ENCODE results near the gene LVRN.

LVRN gene

DNA sequence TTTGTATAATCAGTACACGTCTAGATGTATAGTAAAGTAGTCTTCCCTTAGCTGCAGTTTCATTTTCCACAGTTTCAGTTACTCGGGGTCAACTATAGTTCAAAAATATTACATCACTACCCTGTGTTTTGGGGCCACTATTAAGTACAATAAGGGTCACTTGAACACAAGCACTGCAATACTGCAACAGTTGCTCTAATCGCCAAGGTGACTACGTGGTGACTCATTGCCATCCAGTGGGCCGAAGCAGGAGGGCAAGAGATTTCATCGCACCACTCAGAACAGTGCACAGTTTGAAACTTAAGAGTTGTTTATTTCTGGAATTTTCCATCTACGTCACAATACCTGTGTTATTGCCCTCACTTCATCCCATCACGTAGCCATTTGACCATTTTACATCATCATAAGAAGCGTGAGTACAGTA is 69.8 kb downstream of the LVRN start, which contains the start of gene ARL14EPL:
Gene ARL14EPL, plus strand, starts transcription at position 379 of the 424 bp plus-strand sequence. CDS start 18,994 bp downstream, outside the sequence.
- no peak for DNase-seq

DNA sequence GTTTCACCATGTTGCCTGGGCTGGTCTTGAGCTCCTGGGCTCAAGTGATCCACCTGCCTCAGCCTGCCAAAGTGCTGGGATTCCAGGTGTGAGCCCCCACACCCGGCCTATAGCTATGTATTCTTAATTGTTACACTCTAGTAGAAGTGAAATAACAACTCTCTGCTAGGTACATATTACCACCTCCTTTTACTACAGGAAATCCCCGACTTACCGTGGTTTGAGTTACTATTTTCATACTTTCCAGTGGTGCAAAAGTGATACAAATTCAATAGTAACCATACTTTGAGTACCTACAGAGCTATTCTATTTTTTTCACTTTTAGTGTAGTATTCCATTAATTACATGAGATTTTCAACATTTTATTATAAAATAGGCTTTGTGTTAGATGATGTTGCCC is 70.7 kb downstream of the LVRN start:
- DNase-seq, result no peak

DNA sequence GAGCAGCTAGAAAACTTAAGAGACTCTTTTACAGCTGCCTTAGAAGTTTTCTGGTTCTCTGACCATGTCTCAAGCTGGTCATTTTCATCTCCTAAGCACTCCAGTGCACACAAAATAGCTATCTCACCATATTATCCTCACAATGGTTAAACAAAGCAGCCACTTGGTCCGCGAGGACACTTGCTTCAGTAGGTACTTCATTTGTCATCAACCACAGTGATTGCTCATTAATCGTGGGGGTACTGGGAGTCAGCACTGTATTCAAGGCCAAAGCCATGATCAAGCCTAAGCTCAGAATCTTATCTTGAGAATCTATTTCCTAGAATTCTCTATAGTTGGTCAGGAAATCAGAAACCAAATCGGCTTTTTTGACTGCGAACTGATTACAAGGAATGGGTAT is 72.8 kb downstream of the LVRN start:
- no peak for DNase-seq

DNA sequence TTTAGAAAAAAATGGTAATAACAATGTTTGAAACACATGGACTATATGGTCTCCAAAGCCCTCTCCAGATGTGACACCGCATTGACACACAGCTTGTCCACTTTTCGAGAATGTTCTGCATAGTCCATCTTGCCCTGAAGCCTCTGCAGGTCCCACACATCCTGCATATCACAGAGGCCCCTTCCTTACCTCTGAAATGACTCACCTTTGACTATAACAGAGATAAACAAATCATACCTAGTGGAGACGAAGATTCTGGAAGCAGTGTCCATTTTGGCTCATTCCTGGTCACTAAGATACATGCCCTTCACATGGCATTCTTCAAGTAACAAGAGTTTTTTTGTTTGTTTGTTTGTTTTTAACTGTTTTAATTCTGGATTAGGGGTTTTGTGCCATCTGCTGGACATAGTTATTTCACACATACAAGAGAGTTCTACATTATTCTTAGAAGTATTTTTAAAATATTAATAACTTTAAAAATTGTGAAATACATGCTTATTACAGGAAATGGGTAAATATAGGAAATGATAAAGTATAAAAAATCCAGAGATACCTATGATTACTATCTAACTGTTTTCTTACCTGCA is 75.1 kb downstream of the LVRN start:
- DNase-seq, result no peak

DNA sequence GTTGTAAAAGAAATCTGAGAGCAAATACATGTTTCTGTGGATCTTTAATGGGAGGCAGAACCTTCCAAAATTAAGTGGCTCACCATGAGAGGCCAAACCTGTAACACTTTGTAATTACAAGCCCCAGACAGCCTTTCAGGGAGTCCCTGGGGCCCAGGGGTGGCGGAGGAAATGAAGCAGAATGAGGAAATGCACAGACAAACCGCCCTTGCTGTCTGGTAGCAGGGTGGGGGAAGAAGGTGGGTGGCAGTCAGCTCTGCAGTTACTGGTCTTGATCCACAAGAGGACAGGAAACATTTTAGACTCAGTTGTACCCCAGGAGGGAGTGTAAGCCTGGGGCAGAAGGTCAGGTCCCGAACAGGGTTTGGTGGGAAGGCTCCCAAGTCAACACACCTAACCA is 76.5 kb downstream of the LVRN start:
- DNase-seq, result no peak

DNA sequence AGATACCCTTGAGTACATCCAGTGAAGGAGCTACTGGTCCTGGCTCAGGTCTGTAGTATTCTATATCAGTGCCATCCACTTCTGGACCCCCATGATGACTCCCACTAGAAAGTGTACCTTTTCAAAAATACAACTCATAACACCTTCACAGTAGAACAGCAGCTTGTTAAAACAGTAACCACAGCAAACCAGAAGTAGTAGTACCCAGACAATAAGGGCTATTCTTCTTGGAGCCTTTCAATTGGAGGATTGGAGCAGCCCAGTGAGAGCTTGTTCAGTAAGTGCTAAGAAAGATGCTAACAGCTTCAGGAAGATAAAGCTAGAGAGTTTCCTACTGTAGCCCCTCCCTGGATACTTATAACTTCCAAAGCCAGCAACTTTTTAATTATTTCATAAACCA is 80.1 kb downstream of the LVRN start:
- no peak for DNase-seq

DNA sequence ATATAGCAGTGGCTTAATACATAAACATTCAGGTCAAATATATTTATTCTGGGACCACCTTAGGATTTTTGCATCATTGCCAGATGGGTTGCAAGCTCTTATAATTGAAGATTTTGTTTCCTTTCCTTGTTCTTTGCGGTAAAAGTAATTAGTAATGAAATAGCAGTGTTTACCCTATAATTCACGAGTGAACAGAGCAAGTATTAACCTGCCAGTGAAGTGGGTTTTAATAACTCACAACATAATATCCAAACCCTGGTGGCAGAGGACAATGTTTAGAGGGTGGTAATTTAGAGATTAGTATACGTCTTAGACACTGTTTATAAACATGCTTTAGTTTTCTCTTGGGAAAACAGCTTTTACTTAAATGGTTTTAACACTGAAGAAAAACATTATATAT is 81.8 kb downstream of the LVRN start:
- DNase-seq, result no peak

DNA sequence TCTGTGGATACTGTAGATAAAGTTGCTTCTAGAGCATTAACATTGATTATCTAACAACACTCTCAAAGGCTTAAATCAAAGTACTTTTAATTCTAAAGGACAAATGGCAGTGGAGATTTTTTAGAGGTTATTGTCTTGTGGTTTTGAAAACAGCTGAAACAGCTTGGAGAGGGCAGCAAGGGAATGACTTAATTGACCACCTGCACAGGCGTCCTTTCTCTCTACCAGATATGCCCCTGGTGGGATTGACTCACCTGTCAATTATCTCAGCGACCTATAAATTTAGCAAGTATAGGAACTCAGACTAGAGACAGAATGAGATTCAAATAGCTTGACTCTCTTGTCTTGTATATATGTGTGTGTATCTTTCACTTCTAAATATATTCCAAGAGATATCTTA is 83.5 kb downstream of the LVRN start:
- DNase-seq, result no peak

DNA sequence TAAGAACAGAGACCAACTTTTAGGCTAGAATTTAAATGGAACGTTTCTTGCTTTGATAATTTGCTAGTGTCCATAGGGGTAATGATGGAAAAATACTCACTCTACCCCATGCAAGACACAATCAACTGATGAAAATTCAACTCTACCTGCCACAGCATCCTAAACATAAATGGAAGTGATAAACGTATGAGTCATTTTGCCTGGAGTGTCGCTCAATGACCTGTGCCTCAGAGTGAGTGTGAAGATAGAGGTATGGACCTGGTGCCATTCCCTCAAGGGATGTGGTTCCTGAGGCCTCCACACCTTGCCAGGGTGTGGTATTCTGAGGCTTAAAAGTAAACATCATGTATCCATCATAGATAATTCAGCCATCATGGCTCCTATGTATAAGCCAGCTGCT is 84.0 kb downstream of the LVRN start:
- no peak for DNase-seq

DNA sequence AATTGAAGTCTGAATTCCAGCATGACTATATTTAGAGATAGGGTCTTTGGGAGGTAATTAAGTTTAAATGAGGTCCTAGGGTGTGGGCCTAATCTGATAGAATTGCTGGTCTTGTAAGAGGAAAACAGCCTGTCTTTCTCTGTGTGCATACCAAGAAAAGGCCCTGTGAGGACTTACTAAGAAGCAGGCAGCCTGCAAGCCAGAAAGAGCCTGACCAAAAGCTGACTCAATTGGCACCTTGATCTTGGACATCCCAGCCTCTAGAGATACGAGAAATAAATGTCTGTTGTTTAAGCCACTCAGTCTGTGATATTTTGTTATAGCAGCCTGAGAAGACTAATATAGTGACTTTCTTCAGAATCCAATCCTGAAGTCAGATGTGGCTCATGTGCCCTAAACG is 84.5 kb downstream of the LVRN start:
- no peak for DNase-seq

DNA sequence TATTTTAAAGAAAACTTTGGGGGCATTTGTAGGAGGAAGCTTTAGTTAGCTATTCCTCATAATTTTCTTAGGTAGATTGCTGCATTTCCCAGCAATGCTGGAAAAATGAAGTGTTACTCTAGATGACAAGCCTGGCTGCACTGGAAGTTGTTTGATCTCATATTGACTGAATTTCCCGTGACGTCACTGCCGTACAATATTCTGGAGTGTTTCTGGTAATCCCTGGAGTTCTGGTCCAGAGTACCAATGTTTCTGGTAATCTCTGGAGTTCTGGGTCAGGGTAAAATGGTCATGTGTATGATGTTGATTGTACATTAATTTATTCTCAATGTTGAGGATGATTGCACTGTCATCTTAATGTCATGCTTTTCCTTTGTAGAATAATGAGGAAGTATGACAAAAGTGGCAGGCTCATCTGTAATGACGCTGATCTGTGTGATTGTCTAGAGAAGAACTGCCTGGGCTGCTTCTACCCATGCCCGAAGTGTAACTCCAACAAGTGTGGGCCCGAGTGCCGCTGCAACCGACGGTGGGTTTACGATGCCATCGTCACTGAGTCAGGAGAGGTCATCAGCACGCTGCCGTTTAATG is 96.2 kb downstream of the LVRN start:
- DNase-seq, result no peak

DNA sequence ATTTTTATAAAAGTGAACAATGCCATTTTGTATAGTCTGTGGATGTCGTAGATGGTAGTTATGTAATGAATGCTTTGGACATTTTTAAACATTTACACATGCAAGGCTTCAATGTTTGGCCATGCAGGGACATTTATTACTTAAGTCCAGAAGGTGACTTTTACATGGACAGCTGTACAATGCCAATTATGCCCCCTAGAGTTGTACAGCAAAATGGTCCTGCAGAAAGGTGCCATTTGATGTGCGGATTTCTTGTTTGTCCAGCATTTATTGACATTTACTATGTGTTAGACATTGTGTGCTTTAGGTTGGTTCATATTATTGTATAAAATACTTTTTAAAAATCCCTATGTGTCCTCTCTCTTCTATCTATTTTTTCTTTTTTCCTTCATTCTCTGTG is 100.1 kb downstream of the LVRN start:
- no peak for DNase-seq

DNA sequence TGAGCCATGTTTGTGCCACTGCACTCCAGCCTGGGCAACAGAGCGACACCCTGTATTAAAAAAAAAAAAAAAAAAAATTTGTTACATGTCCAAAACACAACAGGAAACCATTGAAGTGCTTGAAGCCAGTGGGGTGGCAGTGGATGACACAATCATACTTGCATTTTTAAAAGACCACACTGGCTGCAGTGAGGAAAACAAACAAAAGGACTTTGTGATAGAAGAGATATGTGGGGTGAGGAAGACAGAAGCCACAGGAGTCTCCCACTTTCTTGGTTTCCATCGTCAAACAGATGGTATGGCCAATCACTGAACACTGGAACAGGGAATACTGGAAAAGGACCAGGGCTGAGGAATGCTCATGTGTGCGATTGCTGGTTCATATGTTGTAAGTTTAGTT is 101.7 kb downstream of the LVRN start:
- no peak for DNase-seq

DNA sequence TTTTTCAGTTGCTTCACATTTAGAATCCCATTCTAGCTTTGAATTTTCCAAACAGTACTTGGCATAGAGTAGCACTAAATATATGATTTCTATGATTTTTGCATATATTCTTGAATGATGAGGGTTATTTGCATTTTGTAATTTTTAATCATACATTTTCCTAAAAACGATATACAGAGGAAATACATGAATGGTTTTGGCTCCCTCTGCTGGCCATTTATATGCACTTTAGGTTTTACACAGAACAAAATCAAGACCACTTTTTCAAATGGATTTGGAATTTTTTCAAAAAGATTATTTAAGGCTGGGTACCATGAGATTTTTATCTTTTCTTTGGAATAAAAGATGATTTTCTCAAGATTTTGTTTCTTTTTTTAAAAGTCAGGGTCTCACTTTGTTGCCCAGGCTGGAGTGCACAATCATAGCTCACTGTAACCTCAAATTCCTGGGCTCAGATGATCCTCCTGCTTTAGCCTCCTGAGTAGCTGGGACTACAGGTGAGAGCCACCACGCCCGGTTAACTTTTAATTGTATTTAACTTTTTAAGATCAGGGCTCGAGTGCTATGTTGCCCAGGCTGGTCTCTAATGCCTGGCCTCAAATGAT is 105.9 kb downstream of the LVRN start:
- DNase-seq, result no peak

DNA sequence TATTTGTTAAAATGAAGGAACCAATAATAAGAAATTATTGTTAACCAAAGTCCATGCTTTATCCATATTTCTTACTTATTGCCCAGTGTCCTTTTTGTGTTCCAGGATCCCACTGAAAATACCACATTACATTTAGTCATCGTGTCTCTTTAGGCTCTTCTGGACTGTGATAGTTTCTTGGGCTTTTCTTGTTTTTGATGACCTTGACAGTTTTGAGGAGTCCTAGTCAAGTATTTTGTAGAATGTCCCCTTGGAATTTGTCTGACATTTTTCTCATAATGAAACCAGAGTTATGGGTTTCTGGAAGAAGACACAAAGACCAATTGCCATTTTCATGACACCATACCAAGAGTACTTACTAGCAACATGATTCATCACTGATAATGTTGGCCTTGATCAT is 108.9 kb downstream of the LVRN start:
- DNase-seq, result no peak

DNA sequence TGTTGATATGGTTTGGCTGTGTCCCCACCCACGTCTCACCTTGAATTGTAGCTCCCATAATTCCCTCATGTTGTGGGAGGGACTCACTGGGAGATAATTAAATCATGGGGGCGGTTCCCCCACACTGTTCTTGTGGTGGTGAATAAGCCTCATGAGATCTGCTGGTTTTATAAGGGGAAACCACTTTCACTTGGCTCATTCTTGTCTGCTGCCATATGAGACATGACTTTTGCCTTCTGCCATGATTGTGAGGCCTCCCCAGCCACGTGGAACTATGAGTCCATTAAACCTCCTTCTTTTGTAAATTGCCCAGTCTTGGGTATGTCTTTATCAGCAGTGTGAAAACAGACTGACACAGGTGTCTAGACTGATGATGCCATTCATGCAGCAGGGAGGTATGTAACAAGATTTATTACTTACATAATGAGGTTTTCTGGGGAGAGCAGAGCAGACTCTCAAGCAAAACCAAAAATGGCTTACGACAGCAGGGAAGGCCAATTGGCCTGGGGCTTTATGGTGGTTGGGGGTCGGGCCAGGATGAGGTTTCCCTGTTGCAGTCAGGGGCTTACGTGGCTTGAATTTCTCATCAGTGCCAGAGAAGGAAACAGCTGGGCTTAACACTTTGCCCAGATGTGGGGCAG is 113.0 kb downstream of the LVRN start:
- DNase-seq, result no peak

DNA sequence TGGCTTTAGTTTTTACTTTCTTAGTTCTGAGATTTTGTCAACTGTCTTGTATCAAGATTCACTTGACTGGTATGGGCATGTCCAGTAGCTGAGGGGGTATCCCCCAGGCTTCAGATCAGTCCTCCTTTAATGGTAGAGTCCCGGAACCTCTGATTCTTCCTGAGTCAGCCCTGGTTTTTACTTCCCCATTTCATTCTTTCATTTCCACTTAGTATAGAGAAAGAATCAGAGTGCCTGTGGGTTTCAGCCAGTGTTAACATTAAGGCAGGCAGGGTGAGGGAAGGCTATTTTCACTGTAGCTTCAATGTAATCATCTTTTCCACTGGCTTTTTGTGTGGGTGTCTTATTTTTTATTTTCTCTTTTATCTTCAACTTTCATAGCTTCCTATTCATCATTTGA is 114.2 kb downstream of the LVRN start:
- no peak for DNase-seq
